Esophagus muscularis mucosa (tissue), 4 donors: Measurements from ENCODE around the gene HSPA1B.
"Not testable (repeated sequence)": the region's sequence is repeated elsewhere in the genome, so short reads cannot be mapped to it uniquely, and the experiment has no call there.

Source experiments
- EP300 ChIP-seq: sonication (generic); formaldehyde crosslinking; IDR thresholded peaks from one replicate; pipeline ENCODE4 v1.6.1; 2017; ENCODE audit warnings: antibody characterized with exemption
- POLR2AphosphoS5 ChIP-seq, 2 donors: sonication (generic); formaldehyde crosslinking; IDR thresholded peaks; one replicate each; pipeline ENCODE4 v1.6.1; 2017; ENCODE audit warnings: antibody characterized with exemption in 2 of 2
- TF ChIP-seq, protein P1 (sequence below), 3 experiments: fragments of 200-600 bp in 2 of 3; fragments of 450-650 bp in 1 of 3; sonication (generic) in 2 of 3; IDR thresholded peaks; one replicate each; pipeline ENCODE4 v1.5.1; 2017 to 2019; ENCODE audit warnings: antibody characterized with exemption in 3 of 3, mild to moderate bottlenecking in 2 of 3, moderate library complexity in 1 of 3

DNA sequence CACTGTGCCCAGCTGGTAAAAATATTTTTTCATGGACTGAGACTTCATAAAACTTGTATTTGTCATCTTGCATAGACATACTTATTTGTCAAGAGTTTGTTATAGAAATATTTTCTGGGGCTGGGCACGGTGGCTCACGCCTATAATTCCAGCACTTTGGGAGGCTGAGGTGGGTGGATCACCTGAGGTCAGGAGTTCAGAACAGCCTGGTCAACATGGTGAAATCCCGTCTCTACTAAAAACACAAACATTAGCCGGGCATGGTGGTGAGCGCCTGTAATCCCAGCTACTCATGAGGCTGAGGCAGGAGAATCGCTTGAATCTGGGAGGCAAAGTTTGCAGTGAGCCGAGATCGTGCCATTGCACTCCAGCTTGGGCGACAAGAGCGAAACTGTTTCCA, 18.9 kb upstream of the HSPA1B start:
- TF ChIP-seq, protein P1, sequence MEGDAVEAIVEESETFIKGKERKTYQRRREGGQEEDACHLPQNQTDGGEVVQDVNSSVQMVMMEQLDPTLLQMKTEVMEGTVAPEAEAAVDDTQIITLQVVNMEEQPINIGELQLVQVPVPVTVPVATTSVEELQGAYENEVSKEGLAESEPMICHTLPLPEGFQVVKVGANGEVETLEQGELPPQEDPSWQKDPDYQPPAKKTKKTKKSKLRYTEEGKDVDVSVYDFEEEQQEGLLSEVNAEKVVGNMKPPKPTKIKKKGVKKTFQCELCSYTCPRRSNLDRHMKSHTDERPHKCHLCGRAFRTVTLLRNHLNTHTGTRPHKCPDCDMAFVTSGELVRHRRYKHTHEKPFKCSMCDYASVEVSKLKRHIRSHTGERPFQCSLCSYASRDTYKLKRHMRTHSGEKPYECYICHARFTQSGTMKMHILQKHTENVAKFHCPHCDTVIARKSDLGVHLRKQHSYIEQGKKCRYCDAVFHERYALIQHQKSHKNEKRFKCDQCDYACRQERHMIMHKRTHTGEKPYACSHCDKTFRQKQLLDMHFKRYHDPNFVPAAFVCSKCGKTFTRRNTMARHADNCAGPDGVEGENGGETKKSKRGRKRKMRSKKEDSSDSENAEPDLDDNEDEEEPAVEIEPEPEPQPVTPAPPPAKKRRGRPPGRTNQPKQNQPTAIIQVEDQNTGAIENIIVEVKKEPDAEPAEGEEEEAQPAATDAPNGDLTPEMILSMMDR (IDR thresholded peaks at IDR 0.05) = not testable (repeated sequence)
- not testable (repeated sequence) for TF ChIP-seq POLR2AphosphoS5 (IDR thresholded peaks at IDR 0.05); EP300
